Measurements from ENCODE around the gene C11orf91.
"Not testable (repeated sequence)": the region's sequence is repeated elsewhere in the genome, so short reads cannot be mapped to it uniquely, and the experiment has no call there.

The C11orf91 gene

GRCh38 chr11:33721984-33722383 lies 21.4 kb upstream of the C11orf91 start:
- no peak for DNase-seq (ENCODE audit: low read depth)

DNA sequence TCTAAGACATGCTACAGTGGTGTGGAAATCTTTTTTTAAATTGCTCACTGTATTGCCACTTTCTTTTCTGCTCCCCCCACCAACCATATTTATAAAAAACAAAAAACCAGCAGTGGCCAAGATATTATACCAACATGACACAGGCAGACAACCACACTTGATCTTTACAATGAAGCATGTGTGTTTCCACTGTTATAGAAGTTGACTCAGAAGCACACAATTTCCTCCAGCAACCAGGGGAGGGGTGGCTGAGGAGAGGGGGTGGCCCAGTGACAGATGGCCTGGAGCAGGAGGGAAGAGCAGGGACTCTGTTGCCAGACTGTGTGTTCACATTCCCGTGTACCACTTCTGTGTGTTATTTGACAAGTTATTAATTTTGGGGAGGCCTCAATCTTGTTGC lies 20.8 kb upstream of the C11orf91 start:
- no peak for DNase-seq (ENCODE audit: low read depth)

- DNase-seq (ENCODE audit: low read depth), result no peak
Measured at GRCh38 chr11:33719587-33719986, 19.0 kb upstream of the C11orf91 start.

GRCh38 chr11:33718440-33718839 lies 17.8 kb upstream of the C11orf91 start:
- DNase-seq (ENCODE audit: low read depth), result no peak

DNA sequence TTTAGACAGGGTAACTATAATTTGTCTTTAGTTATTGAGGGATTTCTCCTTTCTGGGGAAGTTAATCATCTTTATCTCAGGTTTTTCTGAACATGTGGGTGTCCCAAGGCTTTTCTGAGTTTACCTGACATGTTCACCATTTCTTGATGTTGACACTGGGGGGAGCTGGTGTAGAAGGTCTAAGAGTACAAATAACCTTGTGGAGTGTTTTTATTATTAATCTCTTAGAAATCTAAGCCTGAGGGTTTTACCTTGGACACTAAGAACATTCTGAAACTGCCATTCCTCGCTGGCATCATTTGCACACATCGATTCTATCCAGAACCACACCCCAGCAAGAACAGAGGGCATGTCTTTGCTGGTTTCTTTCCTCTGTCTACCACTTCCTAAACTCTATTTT lies 15.6 kb upstream of the C11orf91 start:
- DNase-seq (ENCODE audit: low read depth), result no peak

DNA sequence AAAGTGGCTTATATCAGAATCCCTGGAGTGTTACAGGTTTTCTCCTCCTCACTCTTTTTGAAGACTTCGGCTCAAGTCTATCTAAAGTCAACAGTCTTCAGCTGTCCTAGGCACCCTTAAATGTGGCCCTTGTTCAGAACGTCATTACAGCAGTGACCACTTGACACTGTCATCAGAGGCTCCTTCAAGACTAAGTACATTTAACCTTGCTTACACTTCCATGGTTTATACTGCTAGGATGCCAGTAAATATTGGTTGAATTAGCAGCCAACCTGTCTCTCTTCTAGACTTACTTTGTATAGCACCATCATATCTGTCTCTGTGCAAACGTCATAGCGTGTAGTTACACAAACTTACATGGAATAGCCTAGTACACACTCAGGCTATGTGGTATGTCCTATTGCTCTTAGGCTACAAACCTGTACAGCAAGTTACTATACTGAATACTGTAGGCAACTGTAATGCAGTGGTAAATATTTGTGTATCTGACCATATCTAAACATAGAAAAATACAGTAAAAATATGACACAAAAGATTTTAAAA lies 13.3 kb upstream of the C11orf91 start:
- no peak for DNase-seq (ENCODE audit: low read depth)

GRCh38 chr11:33713151-33713855 lies 12.7 kb upstream of the C11orf91 start:
- DNase-seq (ENCODE audit: low read depth), result no peak

DNA sequence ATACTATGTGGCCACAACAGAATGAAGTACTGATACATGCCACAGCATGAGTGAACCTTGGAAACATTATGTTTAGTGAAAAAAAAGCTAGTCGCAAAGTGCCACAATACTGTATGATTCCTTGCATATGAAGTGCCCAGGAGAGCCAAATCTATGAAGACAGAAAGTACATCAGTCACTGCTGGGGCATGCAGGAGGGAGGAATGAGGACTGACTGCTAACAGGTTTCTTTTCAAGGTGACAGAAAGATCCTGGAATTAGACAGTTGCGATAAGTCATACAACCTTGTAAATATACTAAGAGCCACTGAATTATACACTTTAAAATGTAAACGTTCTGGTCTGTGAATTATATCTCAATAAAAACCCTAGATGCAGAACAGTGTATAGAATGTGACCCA lies 11.8 kb upstream of the C11orf91 start:
- no peak for DNase-seq (ENCODE audit: low read depth)

DNA sequence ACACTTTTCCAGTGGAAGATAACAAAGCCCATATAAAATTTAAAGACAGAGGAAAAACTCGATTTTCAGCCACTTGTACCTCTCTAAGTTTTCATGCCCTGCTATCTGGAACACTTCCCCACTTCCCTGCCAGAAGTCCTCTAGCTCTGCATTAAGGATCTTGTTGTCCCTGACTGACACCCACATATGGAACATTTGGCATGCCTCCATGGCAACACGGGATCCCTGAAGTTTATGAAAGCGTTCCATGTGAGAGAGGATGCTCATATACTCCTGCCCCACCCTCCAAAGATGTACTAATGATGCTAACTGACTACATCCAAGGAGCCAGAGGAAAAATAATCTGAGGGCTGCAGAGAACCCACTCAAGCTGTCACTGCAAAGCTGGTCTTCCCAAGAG lies 8.8 kb upstream of the C11orf91 start:
- DNase-seq (ENCODE audit: low read depth), result no peak

- no peak for DNase-seq (ENCODE audit: low read depth)
Measured at GRCh38 chr11:33708985-33709384, 8.4 kb upstream of the C11orf91 start.

GRCh38 chr11:33707831-33708230 lies 7.2 kb upstream of the C11orf91 start:
- DNase-seq (ENCODE audit: low read depth), result not testable (repeated sequence)

DNA sequence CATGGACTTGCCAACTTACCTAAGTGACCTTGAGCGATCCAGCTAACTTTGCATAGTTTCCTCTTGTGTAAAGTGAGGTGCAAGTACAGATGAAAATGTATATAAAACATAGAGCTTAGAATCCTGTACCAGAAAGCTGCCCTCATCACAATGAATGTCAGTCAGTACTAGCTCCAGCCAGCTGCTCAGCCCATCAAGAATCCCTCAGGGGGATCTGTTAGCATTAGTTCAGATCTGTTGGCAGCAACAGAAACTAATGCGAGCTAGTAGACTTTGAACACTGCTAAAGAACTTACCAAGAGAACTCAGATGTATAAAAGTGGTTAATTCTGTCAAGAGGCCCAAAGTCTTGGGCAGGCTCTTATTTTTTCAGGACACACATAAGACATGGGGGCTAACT lies 6.3 kb upstream of the C11orf91 start:
- no peak for DNase-seq (ENCODE audit: low read depth)

- no peak for DNase-seq (ENCODE audit: low read depth)
Measured at GRCh38 chr11:33706546-33706945, 5.9 kb upstream of the C11orf91 start.

GRCh38 chr11:33704240-33705002 lies 3.8 kb upstream of the C11orf91 start:
- DNase-seq (ENCODE audit: low read depth), result no peak

DNA sequence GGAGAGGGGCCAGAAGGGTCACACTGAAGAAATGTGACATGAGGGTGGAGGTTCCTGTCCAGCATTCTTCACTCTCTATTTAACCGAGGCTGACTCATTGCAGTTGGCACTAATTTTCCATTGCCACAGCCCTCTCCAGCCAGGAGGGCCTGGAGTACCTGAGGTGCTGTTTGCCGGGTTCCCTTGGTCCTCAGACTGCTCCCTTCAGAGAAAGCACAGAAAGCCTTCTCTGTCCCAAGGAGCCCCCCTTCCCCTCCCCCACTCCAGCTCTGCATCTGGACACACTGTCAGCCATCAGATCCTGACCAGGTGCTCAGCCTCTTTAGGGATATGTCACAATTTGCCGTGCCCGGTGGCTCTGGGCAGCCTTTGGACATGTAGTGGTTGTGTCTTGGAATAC lies 3.2 kb upstream of the C11orf91 start:
- no peak for DNase-seq (ENCODE audit: low read depth)

GRCh38 chr11:33703234-33703633 lies 2.6 kb upstream of the C11orf91 start:
- DNase-seq (ENCODE audit: low read depth), result no peak

GRCh38 chr11:33701302-33702230 lies 940 bp upstream of the C11orf91 start:
- peak; percentile 57 for DNase-seq (ENCODE audit: low read depth)

DNA sequence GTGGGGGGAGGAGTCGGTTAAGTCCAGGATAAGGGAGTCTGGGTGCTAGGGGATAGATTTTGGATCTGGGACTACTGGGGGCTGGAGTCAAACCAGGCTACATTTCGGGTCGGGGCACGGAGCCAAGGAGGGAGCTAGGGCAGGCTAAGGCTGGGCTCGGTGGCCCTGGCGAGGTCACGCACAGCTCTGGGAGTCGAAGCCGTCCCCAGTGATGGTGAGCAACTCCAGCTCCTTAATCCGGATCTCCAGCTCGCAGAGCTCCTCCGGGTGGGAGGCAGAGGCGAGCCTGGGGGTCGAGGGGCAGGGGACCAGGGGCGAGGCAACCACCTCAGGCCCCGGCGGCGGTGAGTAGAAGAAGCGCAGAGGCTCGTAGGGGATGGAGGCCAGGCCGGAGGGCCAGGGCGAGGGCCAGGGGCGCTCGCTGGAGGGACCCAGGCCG lies 544 bp downstream of the C11orf91 start:
- no peak for DNase-seq (ENCODE audit: low read depth)

GRCh38 chr11:33699515-33700062 lies 1.0 kb downstream of the C11orf91 start:
- DNase-seq (ENCODE audit: low read depth), result no peak

GRCh38 chr11:33698921-33699320 lies 1.7 kb downstream of the C11orf91 start:
- DNase-seq (ENCODE audit: low read depth), result no peak

DNA sequence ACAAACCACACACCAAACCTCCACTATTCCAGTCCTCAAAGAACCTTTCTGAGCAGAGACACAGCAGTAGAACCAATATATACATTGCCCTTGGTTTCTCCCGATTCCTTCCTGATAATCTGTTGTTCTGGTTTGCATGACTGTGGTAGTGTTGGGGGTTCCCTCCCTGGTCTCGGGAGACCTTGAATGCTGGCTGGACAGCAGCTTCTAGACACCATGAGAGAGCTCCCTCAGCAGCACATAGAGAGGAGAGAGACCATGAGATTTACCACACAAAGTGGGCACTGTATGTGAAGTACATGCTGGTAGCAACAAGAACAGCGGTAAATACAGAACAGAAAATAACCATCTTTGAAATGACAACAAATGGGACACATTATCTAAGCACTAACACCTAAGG lies 2.6 kb downstream of the C11orf91 start:
- no peak for DNase-seq (ENCODE audit: low read depth)

All from HS-5 (cell line).